Sigmoid colon (tissue), 7 donors: ENCODE measurements around the gene PSMB5. TPM values are rescaled to one million over a fixed set of nuclear protein-coding genes. Genes with fewer than 3 reads are reported as not detected.

ENCODE experiments used
- DNase-seq: peaks from one replicate; pipeline ENCODE4 v3.0.0-alpha.2; 2019
- H3K27ac ChIP-seq, 4 donors: fragments of 200-600 bp; sonication (generic); one replicate each; pipeline ENCODE4 v1.5.1; 2016 to 2019; ENCODE audit warnings: mild to moderate bottlenecking in 1 of 4
- H3K27me3 ChIP-seq, 3 donors: fragments of 200-600 bp; sonication (generic); one replicate each; pipeline ENCODE4 v1.5.1; 2019; ENCODE audit warnings: mild to moderate bottlenecking in 1 of 3
- H3K36me3 ChIP-seq, 4 donors: fragments of 200-600 bp; sonication (generic); one replicate each; pipeline ENCODE4 v1.5.1; 2016 to 2019
- H3K4me1 ChIP-seq, 4 donors: fragments of 200-600 bp; sonication (generic); one replicate each; pipeline ENCODE4 v1.5.1; 2017 to 2019
- H3K4me3 ChIP-seq, 4 donors: fragments of 200-600 bp; sonication (generic); one replicate each; pipeline ENCODE4 v1.5.1; 2017 to 2019; ENCODE audit warnings: mild to moderate bottlenecking in 2 of 4, moderate library complexity in 1 of 4
- H3K9me3 ChIP-seq, 4 donors: fragments of 200-600 bp in 3 of 4; sonication (generic) in 3 of 4; one replicate each; pipeline versions ENCODE4 v1.5.1 to v1.6.1; 2013 to 2019
- CTCF ChIP-seq, 4 experiments: fragments of 450-650 bp in 3 of 4; fragments of 200-600 bp in 1 of 4; IDR thresholded peaks; one replicate each; pipeline ENCODE4 v1.5.1; 2016 to 2019; ENCODE audit warnings: antibody characterized with exemption in 4 of 4, mild to moderate bottlenecking in 3 of 4, moderate library complexity in 2 of 4
- EP300 ChIP-seq, 4 donors: sonication (generic); formaldehyde crosslinking; IDR thresholded peaks; one replicate each; pipeline ENCODE4 v1.6.1; 2017; ENCODE audit warnings: antibody characterized with exemption in 4 of 4
- POLR2A ChIP-seq, 2 donors: fragments of 450-650 bp; IDR thresholded peaks; one replicate each; pipeline ENCODE4 v1.6.1; 2016; ENCODE audit warnings: antibody characterized with exemption in 2 of 2, mild to moderate bottlenecking in 2 of 2, moderate library complexity in 2 of 2
- POLR2AphosphoS5 ChIP-seq, 4 donors: sonication (generic); formaldehyde crosslinking; IDR thresholded peaks; one replicate each; pipeline ENCODE4 v1.6.1; 2017; ENCODE audit warnings: antibody characterized with exemption in 4 of 4
- WGBS, 2 donors: extraction: QIAGEN DNeasy Blood & Tissue Kit; methylation state at CpG; one replicate each; pipeline ENCODE4 v1.1.7; 2013; 5-methylcytosine and 5-hydroxymethylcytosine counted together
- intact Hi-C: fragments of 100-400 bp; cut with DNase I; formaldehyde crosslinking; loops from one replicate; pipeline ENCODE4 v1.15.1; 2023
- polyA plus RNA-seq, 3 donors: library from polyadenylated mRNA; stranded (reverse); fragments of 200-250 nt; gene quantifications; one replicate each; pipeline ENCODE4 v1.2.3, GENCODE V29; 2013
- total RNA-seq, 4 donors: library from RNA; depleted of rRNA; stranded (reverse); fragments of >200 nt; gene quantifications; one replicate each; pipeline ENCODE4 v1.1.0, GENCODE V29; 2016
- donor health status: healthy with polysubstance abuse.
- donor health status: Bipolar disorder and iron deficiency.
- donor health status: healthy.

PSMB5 gene
- total and polyA plus RNA-seq, 7 donors = 113 to 179 (median 141) TPM

DNA sequence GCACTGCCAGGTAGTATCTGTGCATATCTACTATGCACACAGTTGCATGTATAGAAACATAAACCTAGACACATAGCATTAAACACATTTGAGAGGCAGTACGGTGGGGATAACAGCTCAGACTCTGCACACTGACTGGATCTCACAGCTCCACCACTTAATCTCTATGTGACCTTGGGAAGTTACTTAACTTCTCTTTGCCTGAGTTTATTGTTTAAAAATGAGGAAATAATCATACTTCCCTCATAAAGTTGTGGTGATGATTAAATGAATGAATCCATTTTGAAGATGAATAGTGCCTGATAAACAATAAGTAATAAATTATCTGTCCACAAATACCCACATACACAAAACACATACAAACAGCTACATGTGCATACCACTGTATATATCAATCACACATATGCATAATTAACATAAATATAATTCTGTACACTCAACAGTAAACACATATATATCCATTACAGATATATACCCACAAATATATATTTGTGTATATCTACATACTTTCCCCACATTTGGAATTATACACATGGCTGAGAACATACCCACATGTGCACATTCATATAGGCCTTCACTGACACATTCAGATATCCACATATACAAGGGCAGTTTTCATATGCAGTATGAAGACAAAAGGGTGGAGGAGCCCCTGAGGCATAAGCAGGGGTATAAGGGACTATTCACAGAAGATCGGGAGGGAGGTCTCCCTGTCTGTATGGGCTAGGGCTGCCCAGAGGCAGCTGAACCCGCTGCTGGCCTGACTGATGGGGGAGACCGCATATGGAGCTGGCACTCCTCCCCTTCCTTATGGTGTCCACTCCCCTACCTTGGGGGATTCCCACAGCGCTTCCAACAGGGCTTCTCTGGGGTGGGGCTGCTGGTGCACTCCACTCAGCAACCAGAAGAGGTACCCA, 16.7 kb upstream of the PSMB5 start:
- TF ChIP-seq EP300 (IDR thresholded peaks at IDR 0.05) (no peak), POLR2AphosphoS5 (IDR thresholded peaks at IDR 0.05) (no peak), CTCF (IDR thresholded peaks at IDR 0.05) (no peak)
- no peaks in the 10 kb centered on the region for H3K9me3 ChIP-seq
- H3K27ac ChIP-seq = no peak overlapping the region
- H3K4me1 ChIP-seq = peaks cover 0 to 13% (median 11%) of the 10 kb centered on the region in 4 donors
- H3K4me3 ChIP-seq = no peak overlapping the region
- no peak for DNase-seq
- 82 to 89% methylated on average over 5 of the region's 5 CpGs for WGBS, 2 donors
- H3K36me3 ChIP-seq = no peaks in the 10 kb centered on the region
- intact Hi-C loops = no loop called here
- no peaks in the 10 kb centered on the region for H3K27me3 ChIP-seq

GRCh38 chr14:23049011-23049410, 14.3 kb upstream of the PSMB5 start:
- WGBS, 2 donors = 97 to 99% methylated on average over 9 of the region's 9 CpGs
- TF ChIP-seq POLR2AphosphoS5 (IDR thresholded peaks at IDR 0.05) (no peak), CTCF (IDR thresholded peaks at IDR 0.05) (no peak), EP300 (IDR thresholded peaks at IDR 0.05) (no peak), POLR2A (IDR thresholded peaks at IDR 0.05) (no peak)
- no peak for DNase-seq
- H3K4me3 ChIP-seq = no peak overlapping the region
- H3K27ac ChIP-seq = no peak overlapping the region
- H3K36me3 ChIP-seq = no peaks in the 10 kb centered on the region
- H3K4me1 ChIP-seq = no peaks in the 10 kb centered on the region
- H3K9me3 ChIP-seq = no peaks in the 10 kb centered on the region
- intact Hi-C loops = no loop called here
- H3K27me3 ChIP-seq = no peaks in the 10 kb centered on the region

- DNase-seq = peak; percentile 40
Measured at GRCh38 chr14:23047751-23048693, 13.3 kb upstream of the PSMB5 start.

More at GRCh38 chr14:23047751-23048693, 13.3 kb upstream of the PSMB5 start:
- Histone ChIP-seq H3K36me3 (no peaks in the 10 kb centered on the region), H3K27me3 (no peaks in the 10 kb centered on the region), H3K4me3 (no peak overlapping the region), H3K4me1 (no peaks in the 10 kb centered on the region), H3K9me3 (no peaks in the 10 kb centered on the region), H3K27ac (no peak overlapping the region)
- intact Hi-C loops = no loop called here
- no peak for TF ChIP-seq POLR2A (IDR thresholded peaks at IDR 0.05)
- TF ChIP-seq POLR2AphosphoS5 (IDR thresholded peaks at IDR 0.05) = no peak
- TF ChIP-seq EP300 (IDR thresholded peaks at IDR 0.05) = no peak
- no peak for TF ChIP-seq CTCF (IDR thresholded peaks at IDR 0.05)
- 84 to 93% methylated on average over 85 of the region's 85 CpGs for WGBS, 2 donors
